A204.1 (cell line): ENCODE data around the gene CLDN4.

Experiments
- FAIRE-seq: peaks from 2 replicates; lab custom pipeline; 2012; peaks lifted over from hg19 to GRCh38; lab: Jason Lieb, UNC

CLDN4 gene

GRCh38 chr7:73876973-73877372 is 46.2 kb downstream of the CLDN4 start:
- FAIRE-seq = no peak

DNA sequence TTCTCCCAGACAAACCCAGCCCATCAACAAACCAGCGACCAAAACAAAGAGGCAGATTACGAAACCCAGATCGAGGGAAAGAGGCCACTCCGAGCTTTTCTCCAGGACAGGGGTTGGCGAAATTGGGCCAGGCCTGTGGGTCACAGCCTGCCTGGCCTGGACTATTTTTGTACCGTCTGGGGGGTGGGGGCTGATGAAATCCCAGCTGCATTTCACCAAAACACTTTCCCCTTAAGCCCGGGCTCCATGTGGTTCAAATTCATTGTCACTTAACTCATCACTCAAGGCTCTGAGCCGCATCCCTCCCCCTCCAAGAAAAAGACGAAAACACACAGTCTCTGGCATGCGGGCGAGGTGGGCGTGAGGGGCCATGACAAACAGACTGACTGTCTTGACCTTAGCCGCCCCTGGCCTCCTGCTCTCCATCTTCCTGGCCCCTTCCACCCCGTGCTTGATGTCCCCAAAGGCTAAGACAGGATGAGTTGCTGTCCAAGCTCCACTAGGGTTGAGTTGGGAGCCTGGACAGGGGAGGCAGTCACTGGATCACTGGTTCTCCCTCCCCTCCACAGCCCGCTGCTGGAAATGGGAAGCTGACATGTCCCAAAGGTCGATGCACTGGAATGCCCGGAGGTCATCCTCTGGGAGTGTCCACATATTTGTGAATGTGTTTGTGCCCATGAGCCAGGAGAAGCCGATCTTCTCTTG is 49.3 kb downstream of the CLDN4 start:
- FAIRE-seq = no peak

- no peak for FAIRE-seq
These were observed 50.0 kb downstream of the CLDN4 start for GRCh38 chr7:73880755-73881328.

GRCh38 chr7:73881352-73882046 is 50.7 kb downstream of the CLDN4 start:
- FAIRE-seq = no peak

- FAIRE-seq = no peak
These were observed 51.2 kb downstream of the CLDN4 start for GRCh38 chr7:73882047-73882402.
